ENCODE data around the gene GRIK4.

DNA sequence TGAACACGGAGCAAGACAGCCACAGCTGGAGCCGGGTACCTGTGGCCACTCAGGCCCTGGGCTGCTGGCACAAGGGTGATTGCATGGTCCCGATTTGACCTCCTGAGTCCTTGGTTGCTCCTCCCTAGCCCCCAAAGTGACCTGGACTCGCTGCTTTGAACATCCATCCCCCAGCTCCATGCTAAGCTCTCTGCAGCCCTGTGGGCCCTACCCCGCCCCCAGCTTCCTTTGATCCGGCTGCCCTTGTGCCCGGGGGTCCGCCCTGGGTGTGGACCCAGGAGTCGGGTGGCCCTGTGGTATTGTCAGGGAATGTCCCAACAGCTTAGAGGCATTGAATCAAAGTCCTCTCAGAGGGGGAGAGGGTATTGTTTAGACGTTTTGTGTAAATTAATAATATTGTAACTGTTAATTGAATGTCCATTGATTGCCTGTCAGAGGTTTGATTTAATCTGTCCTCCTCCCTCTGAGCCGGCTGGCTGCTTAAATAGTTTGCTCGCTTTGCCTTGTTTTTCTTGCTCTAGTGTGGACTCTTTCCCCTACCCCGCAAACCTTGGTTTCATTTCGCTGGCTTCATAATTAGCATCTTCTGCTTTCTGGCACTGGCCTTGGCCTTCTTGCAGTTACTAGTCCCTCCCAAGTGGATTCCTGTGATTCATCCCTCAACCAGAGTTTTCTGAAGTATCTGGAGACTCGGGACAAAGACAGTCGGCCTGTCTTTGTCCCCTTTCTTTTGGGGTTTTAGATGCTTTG, 20.7 kb downstream of the GRIK4 start:
- TF ChIP-seq CTCF (IDR thresholded peaks at IDR 0.05; ENCODE audit: insufficient read depth, low read length) (no peak), GABPA (IDR thresholded peaks at IDR 0.05; ENCODE audit: low read depth) (no peak), POLR2AphosphoS5 (IDR thresholded peaks at IDR 0.05; ENCODE audit: low read depth) (no peak), REST (IDR thresholded peaks at IDR 0.05; ENCODE audit: insufficient replicate concordance, low read depth) (no peak), SPI1 (IDR thresholded peaks at IDR 0.05; ENCODE audit: borderline replicate concordance, low read depth) (no peak)
